ENCODE data around the gene WDFY2.
A peak's percentile ranks its signal among the peaks of the same experiment; 100 is the strongest.

Gene WDFY2

DNA sequence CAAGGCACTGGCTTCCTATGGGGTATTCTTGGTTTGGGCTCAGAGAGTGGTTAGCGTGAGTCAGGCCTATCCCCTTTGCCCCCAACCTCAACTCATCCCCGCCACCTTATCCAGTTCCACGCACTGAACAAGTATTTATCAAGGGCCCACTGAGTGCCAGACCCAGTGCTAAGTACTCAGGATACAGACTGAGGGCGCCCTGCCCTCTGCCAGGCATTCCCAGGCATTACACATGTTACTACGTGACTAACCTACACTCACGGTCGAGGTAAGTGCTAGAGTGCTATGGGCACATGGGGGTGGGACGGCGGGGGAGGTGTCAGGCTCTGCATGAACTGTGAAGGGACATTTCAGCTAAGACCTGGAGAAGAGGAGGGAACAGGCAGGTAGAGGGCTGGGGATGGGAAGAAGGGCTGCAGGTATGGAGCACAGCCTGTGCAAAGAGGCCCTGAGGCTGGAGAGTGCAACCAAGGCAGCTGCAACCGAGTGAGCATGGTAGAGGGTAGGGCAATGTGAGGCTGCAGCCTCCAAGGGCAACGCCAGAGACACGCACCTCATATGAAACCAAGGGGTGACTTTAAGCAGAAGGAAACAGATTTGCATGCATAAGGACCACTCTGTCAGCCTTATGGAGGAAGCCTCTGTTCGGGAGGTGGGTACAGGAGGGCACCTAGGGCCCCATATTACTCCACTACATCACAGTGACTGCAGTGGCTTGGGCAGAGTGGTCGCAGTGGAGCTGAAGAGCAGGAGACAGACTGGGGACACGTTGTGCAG is 197.2 kb downstream of the WDFY2 start:
- H3K4me3 ChIP-seq: no peak overlapping the region
- no peak overlapping the region for H3K27ac ChIP-seq
- H3K4me1 ChIP-seq: peaks cover 0 to 5% (median 0%) of the 10 kb centered on the region in 4 donors
- H3K27me3 ChIP-seq: no peaks in the 10 kb centered on the region
- H3K36me3 ChIP-seq: no peaks in the 10 kb centered on the region
- TF ChIP-seq, protein P1, sequence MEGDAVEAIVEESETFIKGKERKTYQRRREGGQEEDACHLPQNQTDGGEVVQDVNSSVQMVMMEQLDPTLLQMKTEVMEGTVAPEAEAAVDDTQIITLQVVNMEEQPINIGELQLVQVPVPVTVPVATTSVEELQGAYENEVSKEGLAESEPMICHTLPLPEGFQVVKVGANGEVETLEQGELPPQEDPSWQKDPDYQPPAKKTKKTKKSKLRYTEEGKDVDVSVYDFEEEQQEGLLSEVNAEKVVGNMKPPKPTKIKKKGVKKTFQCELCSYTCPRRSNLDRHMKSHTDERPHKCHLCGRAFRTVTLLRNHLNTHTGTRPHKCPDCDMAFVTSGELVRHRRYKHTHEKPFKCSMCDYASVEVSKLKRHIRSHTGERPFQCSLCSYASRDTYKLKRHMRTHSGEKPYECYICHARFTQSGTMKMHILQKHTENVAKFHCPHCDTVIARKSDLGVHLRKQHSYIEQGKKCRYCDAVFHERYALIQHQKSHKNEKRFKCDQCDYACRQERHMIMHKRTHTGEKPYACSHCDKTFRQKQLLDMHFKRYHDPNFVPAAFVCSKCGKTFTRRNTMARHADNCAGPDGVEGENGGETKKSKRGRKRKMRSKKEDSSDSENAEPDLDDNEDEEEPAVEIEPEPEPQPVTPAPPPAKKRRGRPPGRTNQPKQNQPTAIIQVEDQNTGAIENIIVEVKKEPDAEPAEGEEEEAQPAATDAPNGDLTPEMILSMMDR (IDR thresholded peaks at IDR 0.05): no peak
- no peaks in the 10 kb centered on the region for H3K9me3 ChIP-seq
- intact Hi-C loops (cut with DNase I; ENCODE audit: low total_unique reads): no loop called here
- DNase-seq: no peak

DNA sequence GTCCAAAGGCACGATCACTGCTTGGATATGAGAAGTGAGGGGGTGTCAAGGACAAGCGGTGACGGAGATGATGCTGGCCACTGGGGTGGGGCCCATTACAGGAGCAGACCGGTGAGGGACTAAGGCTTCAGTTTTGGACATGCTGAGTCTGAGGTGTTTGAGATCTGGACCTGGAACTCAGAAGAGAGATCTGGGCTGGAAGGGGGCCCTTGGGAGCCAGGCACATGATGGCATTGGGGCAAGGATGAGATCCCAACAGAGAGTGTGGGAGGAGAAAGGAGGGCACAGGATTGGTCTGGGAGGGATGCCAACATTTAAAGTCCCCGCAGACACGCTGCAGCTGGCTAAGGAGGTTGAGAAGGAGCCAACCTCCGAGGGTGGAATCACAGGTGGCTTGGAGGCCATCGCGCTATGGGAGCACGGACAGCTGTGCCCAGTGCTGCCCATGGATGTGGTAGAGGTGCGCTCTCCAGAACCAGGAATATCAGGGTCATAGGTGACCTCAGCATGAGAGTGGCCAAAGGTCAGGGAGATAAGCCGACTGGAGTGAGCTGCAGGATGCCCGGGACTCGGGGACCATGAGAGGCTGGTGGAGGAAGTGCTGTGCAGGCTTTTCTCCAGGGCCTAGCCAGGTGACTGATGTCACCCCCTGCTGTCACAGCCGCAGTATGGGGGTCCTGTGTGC is 197.9 kb downstream of the WDFY2 start:
- TF ChIP-seq, protein P1 (IDR thresholded peaks at IDR 0.05): no peak
- Histone ChIP-seq H3K27ac (no peak overlapping the region), H3K36me3 (no peaks in the 10 kb centered on the region), H3K4me1 (peaks cover 0 to 5% (median 0%) of the 10 kb centered on the region in 4 donors), H3K27me3 (no peaks in the 10 kb centered on the region), H3K9me3 (no peaks in the 10 kb centered on the region), H3K4me3 (no peak overlapping the region)
- intact Hi-C loops (cut with DNase I; ENCODE audit: low total_unique reads): no loop called here
- DNase-seq: no peak

DNA sequence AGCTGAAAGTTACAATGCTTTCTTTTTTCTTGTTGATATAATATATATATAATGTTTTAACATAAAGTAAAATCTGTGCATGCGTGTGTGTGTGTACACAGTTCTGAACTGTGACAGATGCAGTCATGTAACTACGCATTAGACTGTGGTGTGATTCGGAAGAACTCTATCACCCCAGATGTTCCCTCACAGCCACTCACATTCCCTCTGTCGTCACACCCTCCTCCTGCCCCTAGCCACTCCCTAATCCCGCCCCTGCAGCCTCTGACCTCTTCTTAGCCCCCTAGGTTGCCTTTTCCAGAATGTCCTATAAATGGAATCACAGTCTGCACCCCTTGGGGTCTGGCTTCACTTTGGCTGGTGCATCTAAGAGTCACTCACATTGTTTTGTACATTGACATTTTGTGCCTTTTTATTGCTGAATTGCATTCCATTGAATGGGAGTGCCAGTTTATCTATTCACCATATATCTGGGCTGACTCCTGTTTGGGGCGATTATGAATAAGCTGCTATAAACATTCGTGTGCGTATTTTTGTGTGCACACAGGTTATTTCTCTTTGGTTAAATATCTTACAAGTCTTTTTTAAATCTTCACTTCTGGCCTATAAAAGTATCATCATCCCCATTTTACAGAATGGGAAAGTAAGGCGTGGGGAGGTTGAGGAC is 199.3 kb downstream of the WDFY2 start:
- TF ChIP-seq, protein P1 (IDR thresholded peaks at IDR 0.05): no peak
- intact Hi-C loops (cut with DNase I; ENCODE audit: low total_unique reads): no loop called here
- H3K4me1 ChIP-seq: peaks cover 0 to 5% (median 0%) of the 10 kb centered on the region in 4 donors
- no peak for DNase-seq
- no peak overlapping the region for H3K27ac ChIP-seq
- H3K36me3 ChIP-seq: peaks cover 0 to under 1% (median 0%) of the 10 kb centered on the region in 3 donors
- H3K27me3 ChIP-seq: no peaks in the 10 kb centered on the region
- no peak overlapping the region for H3K4me3 ChIP-seq
- no peaks in the 10 kb centered on the region for H3K9me3 ChIP-seq

DNA sequence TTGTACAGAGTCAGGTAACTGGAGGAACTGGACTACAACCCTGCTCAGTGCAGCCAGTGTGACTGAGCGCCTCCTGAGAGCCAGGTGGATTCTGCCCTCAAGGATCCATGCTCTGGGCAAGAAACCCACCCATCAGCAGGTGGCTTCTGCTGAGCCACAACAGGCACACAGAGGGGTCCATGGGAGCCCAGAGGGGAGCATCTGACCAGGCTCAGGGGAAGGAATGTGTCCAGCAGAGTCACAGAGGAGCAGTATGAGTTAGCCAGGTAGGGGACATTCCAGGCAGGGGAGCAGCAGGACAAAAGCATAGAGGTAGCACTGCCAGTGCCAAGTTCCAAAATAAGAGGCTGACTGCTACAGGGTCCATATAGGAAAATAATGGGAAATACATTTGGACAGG is 199.8 kb downstream of the WDFY2 start:
- intact Hi-C loops (cut with DNase I; ENCODE audit: low total_unique reads): no loop called here
- Histone ChIP-seq H3K27ac (no peak overlapping the region), H3K4me3 (no peak overlapping the region), H3K9me3 (no peaks in the 10 kb centered on the region), H3K27me3 (no peaks in the 10 kb centered on the region), H3K36me3 (peaks cover 0 to 6% (median 0%) of the 10 kb centered on the region in 3 donors), H3K4me1 (peaks cover 0 to 5% (median 0%) of the 10 kb centered on the region in 4 donors)
- DNase-seq: no peak
- TF ChIP-seq, protein P1 (IDR thresholded peaks at IDR 0.05): no peak

DNA sequence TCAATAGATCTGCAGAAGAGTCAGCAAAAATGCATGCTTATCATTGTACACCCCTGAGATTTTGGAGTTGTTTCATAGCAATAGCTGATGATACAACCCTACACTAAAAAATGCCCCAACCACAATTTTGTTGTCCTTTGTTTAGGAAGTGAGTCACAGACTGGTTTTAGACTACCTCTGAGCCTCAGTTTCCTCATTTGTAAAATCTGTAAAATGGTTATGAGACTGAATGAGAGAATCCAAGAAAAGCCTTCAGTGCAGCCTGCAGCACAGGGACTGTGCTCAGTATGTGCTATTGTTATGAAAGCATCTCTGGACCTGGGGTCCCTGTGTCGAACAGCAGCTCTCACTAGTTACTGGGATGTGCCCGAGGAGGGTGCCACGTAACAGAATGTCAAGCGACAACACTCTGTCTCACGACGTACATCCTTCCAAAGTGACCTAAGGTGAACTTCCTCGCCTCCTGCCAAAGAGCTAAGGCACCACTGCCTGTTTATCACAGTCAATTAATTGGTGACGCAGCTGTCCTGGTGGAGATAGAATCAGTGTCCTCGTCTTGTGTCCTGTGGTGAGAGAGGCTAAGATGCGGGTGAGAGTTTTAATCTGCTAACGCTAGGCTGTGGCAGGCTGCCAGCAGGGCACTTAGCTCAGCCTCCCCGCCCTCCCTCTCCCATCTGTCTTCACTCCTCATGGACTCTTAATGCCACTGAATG is 201.6 kb downstream of the WDFY2 start:
- H3K9me3 ChIP-seq: no peaks in the 10 kb centered on the region
- TF ChIP-seq, protein P1 (IDR thresholded peaks at IDR 0.05): no peak
- no peaks in the 10 kb centered on the region for H3K27me3 ChIP-seq
- peaks cover 0 to 8% (median 0%) of the 10 kb centered on the region in 4 donors for H3K4me1 ChIP-seq
- H3K27ac ChIP-seq: peak overlapping the region in 1 of 2 donors; percentile 11
- intact Hi-C loops (cut with DNase I; ENCODE audit: low total_unique reads): no loop called here
- DNase-seq: peak in 1 of 2 donors; percentile 55
- H3K36me3 ChIP-seq: peaks cover 0 to 10% (median 0%) of the 10 kb centered on the region in 3 donors
- no peak overlapping the region for H3K4me3 ChIP-seq

All from tibial artery (tissue), 4 donors.